Muscle of leg (tissue), 11 donors: ENCODE data around the gene LRP1B. TPM values are rescaled to one million over a fixed set of nuclear protein-coding genes. Genes with fewer than 3 reads are reported as not detected.

Experiments used
- DNase-seq: peaks from one replicate; pipeline ENCODE4 v3.0.0; 2013
- H3K27ac ChIP-seq: one replicate; pipeline ENCODE4 v1.5.1; 2013; ENCODE audit warnings: mild to moderate bottlenecking, low read length, control low read depth
- H3K27me3 ChIP-seq: one replicate; pipeline ENCODE4 v1.6.1; 2013; ENCODE audit warnings: low read length; ENCODE audit not compliant: control insufficient read depth, insufficient read depth
- H3K36me3 ChIP-seq: one replicate; pipeline ENCODE4 v1.6.1; 2013; ENCODE audit warnings: low read length; ENCODE audit not compliant: control insufficient read depth, insufficient read depth
- H3K4me1 ChIP-seq: one replicate; pipeline ENCODE4 v1.6.1; 2013; ENCODE audit warnings: low read length; ENCODE audit not compliant: control insufficient read depth, insufficient read depth
- H3K4me3 ChIP-seq: one replicate; pipeline ENCODE4 v1.5.1; 2013; ENCODE audit warnings: low read length, control low read depth
- H3K9me3 ChIP-seq: replicated peaks from 2 replicates; pipeline ENCODE4 v1.6.1; 2013; ENCODE audit warnings: low read depth, low read length; ENCODE audit not compliant: control insufficient read depth
- WGBS: methylation state at CpG from one replicate; pipeline ENCODE4 v1.1.5; 2013; ENCODE audit warnings: missing lambda C conversion rate; ENCODE audit not compliant: insufficient coverage; 5-methylcytosine and 5-hydroxymethylcytosine counted together
- polyA plus RNA-seq, 8 donors: library from polyadenylated mRNA; unstranded; fragments of 120-200 nt; gene quantifications; one replicate each; pipeline versions ENCODE4 v1.2.1 to v1.2.3, GENCODE V29; 2013; ENCODE audit warnings: inconsistent platforms in 1 of 8, low replicate concordance in 1 of 8; ENCODE audit not compliant: insufficient read length in 8 of 8, insufficient read depth in 1 of 8
- total RNA-seq: library from RNA; stranded (reverse); fragments of 120-200 nt; gene quantifications from one replicate; pipeline ENCODE4 v1.2.4, GENCODE V29; 2013

LRP1B gene
- total and polyA plus RNA-seq, 9 donors: 0.84 to 2.3 (median 1.4) TPM

- no peak for DNase-seq
- Histone ChIP-seq H3K4me3 (no peak overlapping the region), H3K4me1 (no peaks in the 10 kb centered on the region), H3K36me3 (no peaks in the 10 kb centered on the region), H3K27me3 (no peaks in the 10 kb centered on the region), H3K27ac (no peak overlapping the region), H3K9me3 (no peaks in the 10 kb centered on the region)
These were observed 824.4 kb downstream of the LRP1B start for GRCh38 chr2:141306368-141306767.

DNA sequence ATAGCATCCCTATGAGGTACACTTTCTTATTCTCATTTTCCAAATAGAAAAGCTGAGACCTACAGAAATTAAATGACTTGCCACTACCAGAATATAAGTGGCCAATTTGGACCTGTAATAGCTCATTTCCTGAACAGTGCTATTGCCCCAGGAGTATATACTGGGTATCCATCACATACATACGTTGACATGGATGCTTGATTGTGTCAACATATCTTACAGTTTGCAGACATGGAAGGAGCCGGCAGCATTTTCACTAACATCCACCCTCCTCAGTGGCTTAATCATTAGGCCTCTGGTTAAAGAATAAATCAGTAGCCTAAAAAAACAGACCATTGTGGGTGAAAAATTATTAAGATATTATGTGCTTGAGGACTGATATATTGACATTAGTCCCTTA lies 829.3 kb downstream of the LRP1B start:
- Histone ChIP-seq H3K4me1 (no peaks in the 10 kb centered on the region), H3K9me3 (no peaks in the 10 kb centered on the region), H3K36me3 (no peaks in the 10 kb centered on the region), H3K27ac (no peak overlapping the region), H3K4me3 (no peak overlapping the region), H3K27me3 (no peaks in the 10 kb centered on the region)
- DNase-seq: no peak
- no CpG with 5 or more reads among the region's 2 CpGs for WGBS

GRCh38 chr2:141280037-141280436 lies 850.8 kb downstream of the LRP1B start:
- H3K9me3 ChIP-seq: no peaks in the 10 kb centered on the region
- H3K4me1 ChIP-seq: no peaks in the 10 kb centered on the region
- no peak overlapping the region for H3K27ac ChIP-seq
- H3K27me3 ChIP-seq: no peaks in the 10 kb centered on the region
- no peaks in the 10 kb centered on the region for H3K36me3 ChIP-seq
- H3K4me3 ChIP-seq: no peak overlapping the region
- WGBS: 79% methylated on average over 2 of the region's 4 CpGs
- no peak for DNase-seq

GRCh38 chr2:141271346-141271745 lies 859.5 kb downstream of the LRP1B start:
- Histone ChIP-seq H3K36me3 (no peaks in the 10 kb centered on the region), H3K27ac (no peak overlapping the region), H3K4me3 (no peak overlapping the region), H3K4me1 (no peaks in the 10 kb centered on the region), H3K27me3 (no peaks in the 10 kb centered on the region), H3K9me3 (no peaks in the 10 kb centered on the region)
- DNase-seq: no peak
- WGBS: no CpG with 5 or more reads among the region's 2 CpGs

GRCh38 chr2:141264848-141265247 lies 866.0 kb downstream of the LRP1B start:
- Histone ChIP-seq H3K4me1 (no peaks in the 10 kb centered on the region), H3K27me3 (no peaks in the 10 kb centered on the region), H3K36me3 (no peaks in the 10 kb centered on the region), H3K9me3 (peaks cover 2% of the 10 kb centered on the region), H3K4me3 (no peak overlapping the region), H3K27ac (no peak overlapping the region)
- WGBS: 90% methylated on average over 9 of the region's 10 CpGs
- no peak for DNase-seq

DNA sequence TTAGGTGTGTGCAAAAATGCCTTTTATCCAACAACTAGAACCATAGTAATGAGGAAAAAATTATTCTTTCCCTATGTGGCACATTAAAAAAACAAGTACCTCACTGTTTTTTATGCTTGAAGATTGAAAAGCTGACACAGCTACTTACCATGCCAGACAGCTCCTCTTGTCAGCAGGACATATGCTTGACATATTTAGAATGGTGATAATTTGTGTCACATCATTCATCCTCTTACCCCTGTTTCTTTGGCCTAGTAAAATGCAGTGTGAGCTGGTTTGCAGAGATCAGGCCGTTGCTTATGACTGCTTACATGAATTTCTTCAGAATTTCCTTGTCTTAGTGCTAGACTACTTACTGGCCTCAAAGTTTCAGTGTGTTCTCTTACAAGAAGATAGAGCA lies 869.9 kb downstream of the LRP1B start:
- peak; percentile 4 for DNase-seq
- WGBS: no CpG with 5 or more reads among the region's 1 CpG

DNA sequence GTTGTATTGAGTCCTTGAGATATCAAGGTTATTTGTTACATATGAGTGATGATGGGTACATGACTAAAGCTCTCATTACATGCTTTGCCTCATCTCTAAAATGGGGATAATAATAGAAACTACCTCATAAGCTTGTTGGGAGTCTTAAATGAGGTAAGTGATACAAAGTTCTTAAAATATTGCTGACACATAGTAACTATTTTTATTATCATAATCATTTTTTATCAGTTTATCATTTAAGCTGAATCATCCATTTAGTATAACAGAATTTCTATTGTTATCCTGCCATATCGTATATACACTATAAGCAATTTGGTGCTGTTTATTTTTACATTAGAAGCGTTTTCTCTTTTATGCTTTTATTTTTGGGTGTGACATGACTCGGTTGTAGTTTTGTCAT lies 871.1 kb downstream of the LRP1B start:
- H3K4me1 ChIP-seq: no peaks in the 10 kb centered on the region
- WGBS: no CpG with 5 or more reads among the region's 3 CpGs

More for the DNA sequence above, 869.9 kb downstream of the LRP1B start:
- Histone ChIP-seq H3K4me1 (no peaks in the 10 kb centered on the region), H3K36me3 (no peaks in the 10 kb centered on the region), H3K27me3 (no peaks in the 10 kb centered on the region), H3K4me3 (no peak overlapping the region), H3K9me3 (peaks cover 2% of the 10 kb centered on the region), H3K27ac (no peak overlapping the region)

DNA sequence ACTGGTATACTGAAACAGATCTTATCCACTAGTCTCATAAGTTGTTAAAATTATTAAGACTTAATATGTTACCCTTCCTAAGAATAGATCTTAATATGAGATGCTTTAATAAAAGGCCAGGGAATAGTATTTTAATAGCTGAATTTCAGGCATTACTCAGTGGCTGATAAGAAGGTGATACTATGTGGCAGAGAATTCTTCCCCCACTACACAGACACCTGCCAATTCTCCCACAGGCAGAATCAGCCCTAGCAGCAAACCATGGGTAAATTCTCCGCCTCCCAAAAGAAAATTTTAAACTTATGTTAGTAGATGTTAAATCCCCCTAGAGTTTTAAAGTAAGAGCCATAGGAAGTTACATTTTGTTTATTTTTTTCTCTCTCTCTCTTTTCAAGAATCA lies 888.8 kb downstream of the LRP1B start:
- H3K36me3 ChIP-seq: no peaks in the 10 kb centered on the region
- no CpG with 5 or more reads among the region's 1 CpG for WGBS

More for the DNA sequence above, 871.1 kb downstream of the LRP1B start:
- Histone ChIP-seq H3K36me3 (no peaks in the 10 kb centered on the region), H3K9me3 (no peaks in the 10 kb centered on the region), H3K4me3 (no peak overlapping the region), H3K27ac (no peak overlapping the region), H3K27me3 (no peaks in the 10 kb centered on the region)
- no peak for DNase-seq

GRCh38 chr2:141226560-141226959 lies 904.3 kb downstream of the LRP1B start:
- no peak for DNase-seq
- no peak overlapping the region for H3K4me3 ChIP-seq
- no peaks in the 10 kb centered on the region for H3K4me1 ChIP-seq

More for the DNA sequence above, 888.8 kb downstream of the LRP1B start:
- Histone ChIP-seq H3K4me3 (no peak overlapping the region), H3K27me3 (no peaks in the 10 kb centered on the region), H3K27ac (no peak overlapping the region), H3K4me1 (no peaks in the 10 kb centered on the region), H3K9me3 (no peaks in the 10 kb centered on the region)
- DNase-seq: no peak

DNA sequence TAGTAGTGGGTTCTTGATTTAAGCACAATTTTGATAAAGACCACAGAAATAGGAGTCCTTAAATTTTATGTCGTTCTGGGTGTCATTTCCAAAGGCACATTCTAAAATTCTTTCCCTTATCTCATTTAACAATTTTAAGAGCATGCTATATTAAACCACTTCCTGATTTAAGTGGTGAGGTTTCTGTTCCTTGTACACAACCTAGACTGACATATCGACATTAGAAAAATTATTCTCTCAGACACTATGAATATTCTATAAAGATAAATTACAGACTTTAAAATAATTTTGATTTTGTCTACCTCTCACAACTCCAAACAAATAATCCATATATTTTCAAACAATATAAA lies 923.8 kb downstream of the LRP1B start:
- no CpG with 5 or more reads among the region's 2 CpGs for WGBS
- no peak for DNase-seq
- Histone ChIP-seq H3K27ac (no peak overlapping the region), H3K4me1 (no peaks in the 10 kb centered on the region), H3K36me3 (no peaks in the 10 kb centered on the region), H3K4me3 (no peak overlapping the region), H3K27me3 (no peaks in the 10 kb centered on the region), H3K9me3 (no peaks in the 10 kb centered on the region)

More at GRCh38 chr2:141226560-141226959, 904.3 kb downstream of the LRP1B start:
- no peaks in the 10 kb centered on the region for H3K27me3 ChIP-seq
- H3K27ac ChIP-seq: no peak overlapping the region
- H3K9me3 ChIP-seq: peaks cover 3% of the 10 kb centered on the region
- H3K36me3 ChIP-seq: no peaks in the 10 kb centered on the region
- 63% methylated on average over 1 of the region's 1 CpG for WGBS

DNA sequence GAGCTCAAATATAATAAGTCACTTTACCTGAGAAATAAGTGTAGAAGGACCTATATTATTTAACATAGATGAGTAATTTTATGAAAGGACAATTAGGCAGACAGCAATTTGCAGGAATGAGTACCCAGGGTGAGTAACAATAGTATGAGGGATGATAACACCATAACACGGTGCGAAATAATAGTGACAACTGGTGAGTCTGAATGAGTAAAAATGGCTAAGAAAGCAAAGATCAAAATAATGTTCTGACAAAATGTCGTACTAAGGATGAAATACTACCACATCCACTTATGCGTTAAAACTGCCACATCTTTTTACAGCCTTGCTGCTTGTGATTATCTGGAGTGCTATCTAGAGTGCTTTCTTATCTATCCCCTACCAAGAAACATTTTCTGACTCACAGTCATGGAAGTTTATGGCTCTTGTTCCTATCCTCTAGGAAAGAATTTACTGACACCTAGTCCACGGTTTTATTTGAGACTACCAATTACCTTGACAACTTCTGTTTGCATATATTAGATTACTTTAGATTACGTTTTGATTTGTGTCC lies 929.7 kb downstream of the LRP1B start:
- no peaks in the 10 kb centered on the region for H3K27me3 ChIP-seq
- no peak overlapping the region for H3K27ac ChIP-seq
- no peaks in the 10 kb centered on the region for H3K9me3 ChIP-seq
- H3K4me1 ChIP-seq: no peaks in the 10 kb centered on the region
- WGBS: no CpG with 5 or more reads among the region's 6 CpGs
- DNase-seq: no peak
- no peak overlapping the region for H3K4me3 ChIP-seq
- no peaks in the 10 kb centered on the region for H3K36me3 ChIP-seq
